KMS-11 (cell line): ENCODE results near the gene MGA.
A peak's percentile ranks its signal among the peaks of the same experiment; 100 is the strongest.
"Not testable (repeated sequence)": the region's sequence is repeated elsewhere in the genome, so short reads cannot be mapped to it uniquely, and the experiment has no call there.

Source experiments
- H2AFZ ChIP-seq: fragments of 200-600 bp; sonication (generic); 2 replicates; pipeline ENCODE4 v1.6.1; 2016; ENCODE audit warnings: antibody characterized with exemption, mixed run types, low read depth
- H3K27ac ChIP-seq: fragments of 200-600 bp; sonication (generic); 2 replicates; pipeline ENCODE4 v1.6.1; 2016; ENCODE audit warnings: mild to moderate bottlenecking, mixed run types
- H3K27me3 ChIP-seq: fragments of 200-600 bp; sonication (generic); 2 replicates; pipeline ENCODE4 v1.6.1; 2017; ENCODE audit warnings: mild to moderate bottlenecking, low read depth, mixed run types, moderate library complexity; ENCODE audit not compliant: insufficient read depth
- H3K36me3 ChIP-seq: fragments of 200-600 bp; sonication (generic); 2 replicates; pipeline ENCODE4 v1.6.1; 2017; ENCODE audit warnings: mild to moderate bottlenecking, mixed run types; ENCODE audit not compliant: insufficient read depth
- H3K4me1 ChIP-seq: fragments of 200-600 bp; sonication (generic); 2 replicates; pipeline ENCODE4 v1.6.1; 2016; ENCODE audit warnings: mild to moderate bottlenecking, low read depth, mixed run types; ENCODE audit not compliant: poor library complexity, severe bottlenecking
- H3K4me2 ChIP-seq: fragments of 200-600 bp; sonication (generic); 2 replicates; pipeline ENCODE4 v1.7.0; 2016; ENCODE audit warnings: mild to moderate bottlenecking, mixed run types
- H3K4me3 ChIP-seq: fragments of 200-600 bp; sonication (generic); IDR thresholded peaks from 2 replicates; pipeline ENCODE4 v1.6.1; 2017; ENCODE audit warnings: low read depth, low read length, mixed read lengths; ENCODE audit not compliant: insufficient read depth
- H3K79me2 ChIP-seq: fragments of 200-600 bp; sonication (generic); 2 replicates; pipeline ENCODE4 v1.6.1; 2016; ENCODE audit warnings: low read depth, mixed run types; ENCODE audit not compliant: insufficient read depth
- H3K9ac ChIP-seq: fragments of 200-600 bp; sonication (generic); 2 replicates; pipeline ENCODE4 v1.6.1; 2016; ENCODE audit warnings: mild to moderate bottlenecking, mixed run types
- H4K20me1 ChIP-seq: fragments of 200-600 bp; sonication (generic); 2 replicates; pipeline ENCODE4 v1.6.1; 2016; ENCODE audit warnings: mild to moderate bottlenecking, mixed run types; ENCODE audit not compliant: insufficient read depth
- TF ChIP-seq, protein P1 (sequence below): fragments of 200-600 bp; sonication (generic); conservative IDR thresholded peaks from 2 replicates; pipeline ENCODE4 v1.6.1; 2017; ENCODE audit warnings: low read depth, mild to moderate bottlenecking, antibody characterized with exemption, low read length, moderate library complexity, mixed read lengths

MGA gene

DNA sequence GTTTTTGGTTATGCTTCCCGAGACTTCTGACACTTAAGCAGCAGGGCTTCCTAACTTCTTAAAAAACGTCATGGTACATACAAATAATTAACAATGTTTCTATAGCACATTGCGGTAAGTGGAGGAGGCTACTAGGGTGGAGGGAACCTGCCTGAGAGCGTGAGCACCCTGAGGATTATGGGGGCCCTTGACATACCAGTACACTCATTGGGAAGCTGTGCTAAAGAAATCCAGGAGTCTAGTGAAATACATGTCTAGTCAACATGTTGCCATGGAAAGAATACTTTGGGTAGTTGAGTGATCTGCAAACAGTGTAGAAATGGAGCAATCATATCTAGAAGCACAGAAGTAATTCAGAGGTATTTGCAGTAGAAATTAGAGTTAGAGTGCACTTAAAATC is 74.8 kb downstream of the MGA start:
- no peaks in the 10 kb centered on the region for H3K79me2 ChIP-seq
- no peaks in the 10 kb centered on the region for H4K20me1 ChIP-seq
- no peak overlapping the region for H2AFZ ChIP-seq
- no peak overlapping the region for H3K4me3 ChIP-seq
- no peaks in the 10 kb centered on the region; the same call in 1 of the 2 replicates for H3K36me3 ChIP-seq
- no peak overlapping the region for H3K27ac ChIP-seq
- no peaks in the 10 kb centered on the region for H3K4me1 ChIP-seq
- H3K27me3 ChIP-seq = no peaks in the 10 kb centered on the region
- TF ChIP-seq, protein P1, sequence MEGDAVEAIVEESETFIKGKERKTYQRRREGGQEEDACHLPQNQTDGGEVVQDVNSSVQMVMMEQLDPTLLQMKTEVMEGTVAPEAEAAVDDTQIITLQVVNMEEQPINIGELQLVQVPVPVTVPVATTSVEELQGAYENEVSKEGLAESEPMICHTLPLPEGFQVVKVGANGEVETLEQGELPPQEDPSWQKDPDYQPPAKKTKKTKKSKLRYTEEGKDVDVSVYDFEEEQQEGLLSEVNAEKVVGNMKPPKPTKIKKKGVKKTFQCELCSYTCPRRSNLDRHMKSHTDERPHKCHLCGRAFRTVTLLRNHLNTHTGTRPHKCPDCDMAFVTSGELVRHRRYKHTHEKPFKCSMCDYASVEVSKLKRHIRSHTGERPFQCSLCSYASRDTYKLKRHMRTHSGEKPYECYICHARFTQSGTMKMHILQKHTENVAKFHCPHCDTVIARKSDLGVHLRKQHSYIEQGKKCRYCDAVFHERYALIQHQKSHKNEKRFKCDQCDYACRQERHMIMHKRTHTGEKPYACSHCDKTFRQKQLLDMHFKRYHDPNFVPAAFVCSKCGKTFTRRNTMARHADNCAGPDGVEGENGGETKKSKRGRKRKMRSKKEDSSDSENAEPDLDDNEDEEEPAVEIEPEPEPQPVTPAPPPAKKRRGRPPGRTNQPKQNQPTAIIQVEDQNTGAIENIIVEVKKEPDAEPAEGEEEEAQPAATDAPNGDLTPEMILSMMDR = no peak
- H3K4me2 ChIP-seq = no peak overlapping the region
- H3K9ac ChIP-seq = no peak overlapping the region

DNA sequence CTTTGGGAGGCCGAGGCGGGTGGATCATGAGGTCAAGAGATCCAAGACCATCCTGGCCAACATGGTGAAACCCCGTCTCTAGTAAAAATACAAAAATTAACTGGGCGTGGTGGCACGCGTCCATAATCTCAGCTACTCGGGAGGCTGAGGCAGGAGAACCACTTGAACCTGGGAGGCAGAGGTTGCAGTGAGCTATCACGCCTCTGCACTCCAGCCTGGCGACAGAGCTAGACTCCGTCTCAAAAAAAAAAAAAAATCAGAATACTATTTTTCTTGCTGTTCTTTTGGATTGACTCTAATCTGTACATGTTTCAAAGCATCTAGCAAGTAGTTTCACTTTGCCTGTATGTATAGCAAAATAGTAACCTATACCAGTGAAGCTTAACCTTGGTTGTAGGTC is 75.3 kb downstream of the MGA start:
- H3K9ac ChIP-seq, H3K36me3 ChIP-seq, H3K4me2 ChIP-seq, H4K20me1 ChIP-seq, H3K4me1 ChIP-seq, H3K27me3 ChIP-seq, H3K27ac ChIP-seq, H3K4me3 ChIP-seq, H3K79me2 ChIP-seq, H2AFZ ChIP-seq: not testable (repeated sequence)

DNA sequence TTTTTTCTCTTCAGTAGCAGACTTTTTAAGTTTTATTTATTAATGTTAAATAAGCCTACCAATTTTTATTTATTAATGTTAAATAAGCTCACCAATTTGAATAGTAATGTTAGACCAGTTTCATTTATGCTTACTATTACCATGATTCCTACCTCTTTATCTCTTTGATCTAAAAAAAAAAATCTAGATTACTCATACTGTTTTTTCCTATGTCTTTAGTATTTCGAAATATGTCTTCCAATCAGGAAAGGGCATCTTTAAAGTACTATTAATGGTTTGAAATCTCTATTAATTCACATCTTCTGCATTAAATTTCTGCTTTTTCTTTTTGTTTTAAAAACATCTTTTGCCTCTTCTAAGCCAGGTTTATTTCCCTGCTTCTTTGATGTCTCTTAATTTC is 86.6 kb downstream of the MGA start:
- no peaks in the 10 kb centered on the region for H3K27me3 ChIP-seq
- H3K4me3 ChIP-seq = no peak overlapping the region
- H3K9ac ChIP-seq = no peak overlapping the region
- no peaks in the 10 kb centered on the region; the same call in 1 of the 2 replicates for H3K36me3 ChIP-seq
- H3K27ac ChIP-seq = no peak overlapping the region
- no peak overlapping the region for H2AFZ ChIP-seq
- no peaks in the 10 kb centered on the region for H3K4me1 ChIP-seq
- no peaks in the 10 kb centered on the region for H4K20me1 ChIP-seq
- H3K4me2 ChIP-seq = no peak overlapping the region
- TF ChIP-seq, protein P1 = no peak
- H3K79me2 ChIP-seq = no peaks in the 10 kb centered on the region

DNA sequence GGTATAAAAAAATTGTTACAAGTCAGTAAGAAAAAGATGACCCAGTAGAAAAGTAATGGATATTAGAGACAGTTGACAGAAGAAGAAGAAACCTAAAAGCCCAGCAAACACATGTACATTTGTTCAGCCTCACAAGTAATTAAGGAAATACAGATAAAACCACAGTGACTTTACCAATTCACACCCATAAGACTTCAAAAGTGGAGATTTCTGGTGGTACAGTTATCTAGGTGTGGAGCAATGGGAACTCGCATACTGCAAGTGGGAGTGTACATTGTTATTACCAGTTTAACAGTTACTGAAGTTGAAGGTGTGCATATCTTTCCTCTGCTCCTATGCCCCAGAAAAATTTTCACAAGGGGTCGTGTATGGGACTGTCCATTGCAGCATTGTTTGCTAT is 96.0 kb downstream of the MGA start:
- Histone ChIP-seq H3K27ac (no peak overlapping the region), H3K4me1 (peaks cover 3% of the 10 kb centered on the region), H3K9ac (no peak overlapping the region), H3K27me3 (no peaks in the 10 kb centered on the region), H3K4me2 (no peak overlapping the region), H4K20me1 (no peaks in the 10 kb centered on the region), H3K4me3 (no peak overlapping the region), H2AFZ (no peak overlapping the region), H3K36me3 (no peaks in the 10 kb centered on the region; the same call in 1 of the 2 replicates), H3K79me2 (no peaks in the 10 kb centered on the region)
- TF ChIP-seq, protein P1 = no peak

DNA sequence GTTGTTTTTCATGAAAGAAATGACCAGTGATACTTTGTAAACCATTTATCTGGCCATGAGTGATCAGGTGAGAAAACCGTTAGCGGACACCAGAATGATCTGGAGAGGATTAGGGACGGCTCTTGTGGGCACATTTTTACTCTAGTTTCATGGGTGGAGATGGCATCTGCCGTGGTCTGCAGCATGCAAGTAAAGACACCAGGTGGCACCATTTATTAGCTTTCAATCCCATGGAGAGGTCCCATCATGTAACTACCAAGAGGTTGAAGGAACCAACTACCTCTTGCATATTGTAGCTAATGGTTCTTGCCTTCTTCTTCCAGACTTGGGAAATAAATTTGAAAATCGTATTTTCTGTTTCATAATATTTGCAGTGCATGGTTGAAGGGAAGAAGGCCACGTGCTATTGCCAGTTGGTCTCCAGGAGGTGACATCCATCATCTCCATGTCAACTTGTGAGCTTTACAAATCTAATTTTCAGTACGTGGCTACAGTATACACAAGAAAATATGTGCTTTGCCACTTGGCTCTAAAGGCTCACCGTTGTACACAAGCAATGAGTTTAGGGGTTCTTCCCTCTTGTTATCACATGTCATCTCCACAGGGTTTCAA is 112.6 kb downstream of the MGA start:
- Histone ChIP-seq H3K36me3 (no peaks in the 10 kb centered on the region), H3K4me2 (peak overlapping the region; percentile 43), H3K4me3 (no peak overlapping the region), H3K27ac (no peak overlapping the region; the same call in 1 of the 2 replicates), H3K27me3 (no peaks in the 10 kb centered on the region), H3K79me2 (no peaks in the 10 kb centered on the region), H2AFZ (no peak overlapping the region), H3K9ac (no peak overlapping the region), H4K20me1 (no peaks in the 10 kb centered on the region), H3K4me1 (peaks cover 53% of the 10 kb centered on the region)
- TF ChIP-seq, protein P1 = peak; percentile 77
